H9 (cell line): ENCODE data around the gene PDE4C. TPM values are rescaled to one million over a fixed set of nuclear protein-coding genes. Genes with fewer than 3 reads are reported as not detected.

Experiments used
- DNase-seq: peaks from one replicate; pipeline ENCODE4 v3.0.0-alpha.2; 2017
- H2AFZ ChIP-seq: one replicate; pipeline ENCODE4 v1.6.1; 2013; ENCODE audit warnings: mild to moderate bottlenecking, low read length, control low read depth, moderate library complexity
- H2AK5ac ChIP-seq: 2 replicates; pipeline ENCODE4 v1.6.1; 2013; ENCODE audit warnings: low read length, control low read depth, mixed read lengths; ENCODE audit not compliant: insufficient read length
- H2BK120ac ChIP-seq: one replicate; pipeline ENCODE4 v1.6.1; 2013; ENCODE audit warnings: low read depth, mild to moderate bottlenecking, low read length, control low read depth, inconsistent platforms; ENCODE audit not compliant: poor library complexity, severe bottlenecking
- H2BK12ac ChIP-seq: 2 replicates; pipeline ENCODE4 v1.6.1; 2013; ENCODE audit warnings: low read length, control low read depth, mixed read lengths, low read depth; ENCODE audit not compliant: insufficient read length
- H2BK15ac ChIP-seq: 2 replicates; pipeline ENCODE4 v1.6.1; 2013; ENCODE audit warnings: low read depth, low read length, control low read depth
- H2BK20ac ChIP-seq: one replicate; pipeline ENCODE4 v1.6.1; 2013; ENCODE audit warnings: low read depth, mild to moderate bottlenecking, low read length, control low read depth, inconsistent platforms; ENCODE audit not compliant: poor library complexity, severe bottlenecking
- H2BK5ac ChIP-seq: 2 replicates; pipeline ENCODE4 v1.6.1; 2013; ENCODE audit warnings: low read length, control low read depth, mixed read lengths; ENCODE audit not compliant: insufficient read length
- H3K14ac ChIP-seq: 2 replicates; pipeline ENCODE4 v1.6.1; 2013; ENCODE audit warnings: low read length, control low read depth; ENCODE audit not compliant: insufficient read depth
- H3K18ac ChIP-seq: 2 replicates; pipeline ENCODE4 v1.6.1; 2013; ENCODE audit warnings: low read depth, mild to moderate bottlenecking, mixed read lengths, low read length, control low read depth; ENCODE audit not compliant: insufficient read length
- H3K23ac ChIP-seq: 2 replicates; pipeline ENCODE4 v1.6.1; 2013; ENCODE audit warnings: low read length, control low read depth, mixed read lengths, low read depth; ENCODE audit not compliant: insufficient read length
- H3K23me2 ChIP-seq: 2 replicates; pipeline ENCODE4 v1.6.1; 2013; ENCODE audit warnings: low read depth, mild to moderate bottlenecking, mixed read lengths, low read length, control low read depth; ENCODE audit not compliant: insufficient read length, poor library complexity, severe bottlenecking
- H3K27ac ChIP-seq: 2 replicates; pipeline ENCODE4 v1.5.1; 2013; ENCODE audit warnings: low read length, control low read depth, mixed read lengths, low read depth; ENCODE audit not compliant: insufficient read length
- H3K27me3 ChIP-seq: 2 replicates; pipeline ENCODE4 v1.6.1; 2013; ENCODE audit warnings: low read length, control low read depth, inconsistent platforms; ENCODE audit not compliant: insufficient read depth
- H3K4ac ChIP-seq: 2 replicates; pipeline ENCODE4 v1.6.1; 2013; ENCODE audit warnings: low read depth, mild to moderate bottlenecking, control low read depth, inconsistent platforms, low read length, moderate library complexity
- H3K4me1 ChIP-seq: 2 replicates; pipeline ENCODE4 v1.6.1; 2013; ENCODE audit warnings: low read length, control low read depth, inconsistent platforms; ENCODE audit not compliant: insufficient read depth
- H3K4me2 ChIP-seq: 2 replicates; pipeline ENCODE4 v1.6.1; 2013; ENCODE audit warnings: low read length, control low read depth, mixed read lengths; ENCODE audit not compliant: insufficient read length, insufficient read depth
- H3K56ac ChIP-seq: 2 replicates; pipeline ENCODE4 v1.6.1; 2013; ENCODE audit warnings: low read depth, mild to moderate bottlenecking, mixed read lengths, low read length, control low read depth; ENCODE audit not compliant: insufficient read length
- H3K79me1 ChIP-seq: 2 replicates; pipeline ENCODE4 v1.6.1; 2013; ENCODE audit warnings: low read depth, mild to moderate bottlenecking, moderate library complexity, low read length, control low read depth, inconsistent platforms; ENCODE audit not compliant: insufficient read depth, poor library complexity, severe bottlenecking
- H3K79me2 ChIP-seq: 2 replicates; pipeline ENCODE4 v1.6.1; 2013; ENCODE audit warnings: low read length, control low read depth, inconsistent platforms; ENCODE audit not compliant: insufficient read depth
- H3K9ac ChIP-seq: 2 replicates; pipeline ENCODE4 v1.6.1; 2013; ENCODE audit warnings: low read length, control low read depth, mixed read lengths; ENCODE audit not compliant: insufficient read length; ENCODE audit errors: extremely low read depth
- H3K9me3 ChIP-seq: one replicate; pipeline ENCODE4 v1.6.1; 2013; ENCODE audit warnings: low read depth, low read length, inconsistent platforms; ENCODE audit not compliant: control insufficient read depth
- H3T11ph ChIP-seq: one replicate; pipeline ENCODE4 v1.6.1; 2013; ENCODE audit warnings: mild to moderate bottlenecking, low read length, control low read depth, inconsistent platforms
- H4K20me1 ChIP-seq: one replicate; pipeline ENCODE4 v1.6.1; 2013; ENCODE audit not compliant: control insufficient read depth, insufficient read length, insufficient read depth
- H4K5ac ChIP-seq: 2 replicates; pipeline ENCODE4 v1.6.1; 2013; ENCODE audit warnings: low read depth, mild to moderate bottlenecking, mixed read lengths, low read length, control low read depth; ENCODE audit not compliant: insufficient read length
- H4K8ac ChIP-seq: replicated peaks from 2 replicates; pipeline ENCODE4 v1.6.1; 2013; ENCODE audit warnings: low read length, control low read depth, mixed read lengths, low read depth; ENCODE audit not compliant: insufficient read length
- H4K91ac ChIP-seq: 2 replicates; pipeline ENCODE4 v1.6.1; 2013; ENCODE audit warnings: low read depth, mild to moderate bottlenecking, moderate library complexity, mixed read lengths, low read length, control low read depth; ENCODE audit not compliant: insufficient read length
- H3K27ac Mint-ChIP-seq, 3 experiments: 2 replicates in 2 of 3; 3 replicates in 1 of 3; pipeline ENCODE4 v1.8.0; 2020 to 2021; ENCODE audit warnings: mixed read lengths in 3 of 3, mild to moderate bottlenecking in 1 of 3, moderate library complexity in 1 of 3
- H3K27me3 Mint-ChIP-seq: 2 replicates; pipeline ENCODE4 v1.8.0; 2021; ENCODE audit warnings: low read depth, mild to moderate bottlenecking, moderate library complexity, mixed read lengths
- H3K36me3 Mint-ChIP-seq, 3 experiments: 2 replicates in 2 of 3; 3 replicates in 1 of 3; pipeline ENCODE4 v1.8.0; 2020 to 2021; ENCODE audit warnings: low read depth in 3 of 3, mixed read lengths in 3 of 3; ENCODE audit not compliant: insufficient read depth in 1 of 3
- H3K4me1 Mint-ChIP-seq, 2 experiments: 2 replicates each; pipeline ENCODE4 v1.8.0; 2020; ENCODE audit warnings: mixed read lengths in 2 of 2
- H3K4me3 Mint-ChIP-seq, 2 experiments: 2 replicates in 1 of 2; 3 replicates in 1 of 2; pipeline ENCODE4 v1.8.0; 2020 to 2021; ENCODE audit warnings: mild to moderate bottlenecking in 2 of 2, mixed read lengths in 2 of 2, moderate library complexity in 1 of 2
- H3K9me3 Mint-ChIP-seq, 2 experiments: 2 replicates in 1 of 2; 3 replicates in 1 of 2; pipeline ENCODE4 v1.8.0; 2020; ENCODE audit warnings: mild to moderate bottlenecking in 2 of 2, mixed read lengths in 2 of 2, moderate library complexity in 1 of 2
- CTCF ChIP-seq: fragments of 200-600 bp; sonication (generic); conservative IDR thresholded peaks from 3 replicates; pipeline ENCODE4 v1.8.0; 2021; ENCODE audit warnings: antibody characterized with exemption, mild to moderate bottlenecking
- WGBS: extraction: QIAGEN DNeasy Blood & Tissue Kit; methylation state at CpG from one replicate; pipeline ENCODE4 v1.1.7; 2013; ENCODE audit warnings: missing lambda C conversion rate, low lambda C conversion rate, mixed read lengths; ENCODE audit not compliant: insufficient read length; ENCODE audit errors: extremely low coverage; 5-methylcytosine and 5-hydroxymethylcytosine counted together
- total RNA-seq: library from RNA; stranded (reverse); gene quantifications from 2 replicates; pipeline ENCODE4 v1.2.1, GENCODE V29; 2021

Gene PDE4C
- total RNA-seq, 1 experiment from 2014 or later: 1.8 TPM

- Histone ChIP-seq H3K4me2 (peak overlapping the region; percentile 69), H3K18ac (no peak overlapping the region), H4K5ac (no peak overlapping the region), H2BK120ac (no peak overlapping the region), H3K4me1 (no peaks in the 10 kb centered on the region), H2BK5ac (no peak overlapping the region), H3K9me3 (no peaks in the 10 kb centered on the region), H2BK12ac (no peak overlapping the region), H3K23me2 (peaks cover 18% of the 10 kb centered on the region), H3K27ac (no peak overlapping the region), H2AFZ (no peak overlapping the region), H2BK15ac (no peak overlapping the region), H3T11ph (no peak overlapping the region), H3K27me3 (no peaks in the 10 kb centered on the region), H3K79me2 (no peaks in the 10 kb centered on the region; the same call in 1 of the 2 replicates), H4K20me1 (peaks cover 4% of the 10 kb centered on the region), H2BK20ac (no peak overlapping the region), H2AK5ac (no peak overlapping the region), H3K4ac (no peak overlapping the region), H3K79me1 (no peaks in the 10 kb centered on the region), H3K14ac (no peak overlapping the region), H3K56ac (no peak overlapping the region), H3K23ac (no peak overlapping the region), H3K9ac (no peak overlapping the region), H4K8ac (no peak overlapping the region), H4K91ac (no peak overlapping the region)
- DNase-seq: no peak
- H3K27me3 Mint-ChIP-seq: peaks cover 3% of the 10 kb centered on the region; the same call in 1 of the 2 replicates
- H3K9me3 Mint-ChIP-seq: peaks cover 0 to 2% of the 10 kb centered on the region in 2 experiments; a peak in 1 of 5 replicates
- peaks cover 6 to 13% (median 7%) of the 10 kb centered on the region in 3 experiments; a peak in 5 of 7 replicates for H3K36me3 Mint-ChIP-seq
- H3K27ac Mint-ChIP-seq: peak overlapping the region in 2 of 3 experiments; percentile 44 to 97; a peak in 1 of 7 replicates
- H3K4me1 Mint-ChIP-seq: peaks cover 8 to 34% of the 10 kb centered on the region in 2 experiments
- peak overlapping the region; percentile 78 to 91 for H3K4me3 Mint-ChIP-seq
- WGBS: no CpG with 5 or more reads among the region's 12 CpGs
- no peak for TF ChIP-seq CTCF
Measured at GRCh38 chr19:18206018-18206417, 20.2 kb downstream of the PDE4C start.
